EH (cell line): Measurements from ENCODE around the gene CREB3L1.
"Not testable (repeated sequence)": the region's sequence is repeated elsewhere in the genome, so short reads cannot be mapped to it uniquely, and the experiment has no call there.

Experiments used
- DNase-seq: peaks from one replicate; pipeline ENCODE4 v3.0.0-alpha.2; 2015; ENCODE audit warnings: low read depth

The CREB3L1 gene

GRCh38 chr11:46248289-46249102 is 29.0 kb upstream of the CREB3L1 start:
- DNase-seq, result peak; percentile 99

GRCh38 chr11:46249103-46249937 is 28.1 kb upstream of the CREB3L1 start:
- peak; percentile 83 for DNase-seq

GRCh38 chr11:46249938-46250744 is 27.3 kb upstream of the CREB3L1 start:
- DNase-seq, result peak; percentile 70

GRCh38 chr11:46250745-46251052 is 26.8 kb upstream of the CREB3L1 start:
- no peak for DNase-seq

- DNase-seq, result no peak
Measured at GRCh38 chr11:46251954-46252353, 25.5 kb upstream of the CREB3L1 start.

- DNase-seq, result no peak
Measured at GRCh38 chr11:46252373-46252914, 25.0 kb upstream of the CREB3L1 start.

GRCh38 chr11:46253258-46254132 is 24.0 kb upstream of the CREB3L1 start:
- no peak for DNase-seq

GRCh38 chr11:46254133-46254491 is 23.4 kb upstream of the CREB3L1 start:
- no peak for DNase-seq

- DNase-seq, result no peak
Measured at GRCh38 chr11:46256540-46257001, 20.9 kb upstream of the CREB3L1 start.

- DNase-seq, result not testable (repeated sequence)
Measured at GRCh38 chr11:46259347-46259746, 18.1 kb upstream of the CREB3L1 start.

- no peak for DNase-seq
Measured at GRCh38 chr11:46259971-46260560, 17.4 kb upstream of the CREB3L1 start.

GRCh38 chr11:46263120-46263519 is 14.3 kb upstream of the CREB3L1 start:
- no peak for DNase-seq

- DNase-seq, result no peak
Measured at GRCh38 chr11:46264030-46264429, 13.4 kb upstream of the CREB3L1 start.

GRCh38 chr11:46264976-46265375 is 12.5 kb upstream of the CREB3L1 start:
- no peak for DNase-seq

GRCh38 chr11:46265764-46266163 is 11.7 kb upstream of the CREB3L1 start:
- no peak for DNase-seq

GRCh38 chr11:46267930-46268329 is 9.5 kb upstream of the CREB3L1 start:
- no peak for DNase-seq

GRCh38 chr11:46270684-46271083 is 6.8 kb upstream of the CREB3L1 start:
- DNase-seq, result no peak

- DNase-seq, result no peak
Measured at GRCh38 chr11:46271407-46271806, 6.1 kb upstream of the CREB3L1 start.

GRCh38 chr11:46271875-46272815 is 5.3 kb upstream of the CREB3L1 start:
- DNase-seq, result peak; percentile 75
